Endothelial cell of umbilical vein (primary cell): ENCODE results near the gene PCED1B.

Experiments used
- CTCF ChIP-seq, 2 donors: IDR thresholded peaks; 1 replicate in 1 of 2; 2 replicates in 1 of 2; pipeline ENCODE4 v1.5.1; 2011; ENCODE audit warnings: low read length in 2 of 2, mild to moderate bottlenecking in 2 of 2, moderate library complexity in 2 of 2, control low read depth in 1 of 2, inconsistent platforms in 1 of 2, low read depth in 1 of 2; ENCODE audit not compliant: insufficient read depth in 1 of 2; ENCODE audit errors: extremely low read depth in 1 of 2
- EZH2 ChIP-seq: IDR thresholded peaks from 2 replicates; pipeline ENCODE4 v1.6.1; 2012; ENCODE audit warnings: borderline replicate concordance, low read depth, mild to moderate bottlenecking, moderate library complexity, low read length, inconsistent platforms; ENCODE audit not compliant: severe bottlenecking
- FOS ChIP-seq: IDR thresholded peaks from 2 replicates; pipeline ENCODE4 v1.6.1; 2011; ENCODE audit warnings: mild to moderate bottlenecking, low read length, moderate library complexity, borderline replicate concordance; ENCODE audit not compliant: insufficient read depth
- GATA2 ChIP-seq: IDR thresholded peaks from 2 replicates; pipeline ENCODE4 v1.7.0; 2011; ENCODE audit warnings: low read depth, mild to moderate bottlenecking, moderate library complexity, mixed read lengths, low read length; ENCODE audit not compliant: insufficient read length, insufficient read depth
- JUN ChIP-seq: IDR thresholded peaks from 2 replicates; pipeline ENCODE4 v1.6.1; 2011; ENCODE audit warnings: borderline replicate concordance, low read depth; ENCODE audit not compliant: insufficient read length, insufficient read depth
- MAX ChIP-seq: IDR thresholded peaks from 2 replicates; pipeline ENCODE4 v1.6.1; 2011; ENCODE audit not compliant: insufficient read depth, insufficient read length
- MYC ChIP-seq: IDR thresholded peaks from one replicate; pipeline ENCODE4 v1.6.1; 2011; ENCODE audit warnings: mild to moderate bottlenecking, low read depth, low read length
- POLR2A ChIP-seq: IDR thresholded peaks from 2 replicates; pipeline ENCODE4 v1.6.1; 2012; ENCODE audit warnings: low read depth, mild to moderate bottlenecking, control low read depth, low read length
- POLR2AphosphoS5 ChIP-seq: IDR thresholded peaks from 2 replicates; pipeline ENCODE4 v1.6.1; 2012; ENCODE audit warnings: low read depth, mild to moderate bottlenecking, control low read depth, low read length, moderate library complexity; ENCODE audit not compliant: insufficient read depth

DNA sequence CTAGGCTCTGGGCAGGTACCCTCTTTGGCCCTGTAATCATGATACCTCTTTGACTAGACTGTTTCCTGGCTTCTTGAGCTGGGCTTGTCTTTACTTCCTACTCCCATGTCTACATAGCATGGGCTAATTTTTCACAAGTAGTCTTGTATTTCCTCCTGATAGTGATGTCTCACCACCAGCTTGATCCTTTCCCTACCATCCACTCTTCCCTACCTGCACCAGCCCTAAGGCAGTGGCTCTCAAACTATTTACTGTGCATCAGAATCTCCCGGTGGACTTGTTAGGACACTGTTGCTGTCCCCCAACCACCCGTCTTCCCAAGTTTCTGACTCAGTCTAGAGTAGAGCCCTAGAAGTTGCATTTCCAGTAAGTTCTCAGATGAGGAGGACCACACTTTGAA lies 163.0 kb downstream of the PCED1B start:
- TF ChIP-seq POLR2A (no peak), CTCF (IDR thresholded peaks at IDR 0.05; ENCODE audit: extremely low read depth in 1 of 2, insufficient read depth in 1 of 2, low read depth in 1 of 2, low read length in 2 of 2) (no peak), EZH2 (no peak), MAX (no peak), POLR2AphosphoS5 (no peak), JUN (no peak), GATA2 (no peak), FOS (no peak), MYC (no peak)
